GM12872 (cell line): Measurements from ENCODE around the gene ZNF532.

Experiments used
- CTCF ChIP-seq: IDR thresholded peaks from 3 replicates; pipeline ENCODE4 v1.5.1; 2011; ENCODE audit warnings: low read depth, mild to moderate bottlenecking, low read length, moderate library complexity; ENCODE audit not compliant: insufficient read depth

Gene ZNF532

GRCh38 chr18:58991167-58991798, 126.6 kb downstream of the ZNF532 start:
- no peak for TF ChIP-seq CTCF

GRCh38 chr18:58992301-58993231, 127.9 kb downstream of the ZNF532 start:
- TF ChIP-seq CTCF, result no peak

- TF ChIP-seq CTCF, result no peak
Measured at GRCh38 chr18:58993260-58993659, 128.6 kb downstream of the ZNF532 start.

GRCh38 chr18:58995663-58996062, 131.0 kb downstream of the ZNF532 start:
- no peak for TF ChIP-seq CTCF

GRCh38 chr18:58996131-58996641, 131.5 kb downstream of the ZNF532 start:
- no peak for TF ChIP-seq CTCF

GRCh38 chr18:58996696-58997095, 132.0 kb downstream of the ZNF532 start:
- no peak for TF ChIP-seq CTCF

GRCh38 chr18:58997811-58998337, 133.2 kb downstream of the ZNF532 start:
- TF ChIP-seq CTCF, result no peak
